ENCODE measurements around the gene TRHDE.

Gene TRHDE

DNA sequence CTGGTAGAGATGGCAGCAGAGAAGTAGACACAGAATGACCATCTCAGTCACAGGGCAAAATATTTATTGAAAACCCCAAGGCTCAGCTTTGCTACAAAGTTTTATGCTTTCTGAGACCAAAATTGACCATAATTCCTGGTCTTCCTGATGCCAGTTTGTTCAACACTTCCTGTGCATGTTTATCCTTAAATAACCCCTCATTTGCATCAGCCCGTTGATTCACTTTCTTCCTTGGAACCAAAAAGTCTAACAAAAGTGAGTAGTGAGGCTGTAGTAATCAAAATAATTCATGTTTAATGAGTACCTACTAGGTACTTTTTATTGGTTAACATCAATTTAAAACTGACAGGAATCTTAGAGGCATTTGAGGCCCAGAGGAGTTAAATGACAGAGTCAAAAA, 51.7 kb downstream of the TRHDE start:
- peaks cover 3% of the 10 kb centered on the region for H3K9me3 Mint-ChIP-seq
- no peak overlapping the region for H3K27ac Mint-ChIP-seq
- H3K4me1 Mint-ChIP-seq: no peaks in the 10 kb centered on the region
- H3K36me3 Mint-ChIP-seq: no peaks in the 10 kb centered on the region
- ATAC-seq (no peak), DNase-seq (ENCODE audit: low spot score in 2 of 2) (no peak)
- H3K4me3 Mint-ChIP-seq: no peak overlapping the region

DNA sequence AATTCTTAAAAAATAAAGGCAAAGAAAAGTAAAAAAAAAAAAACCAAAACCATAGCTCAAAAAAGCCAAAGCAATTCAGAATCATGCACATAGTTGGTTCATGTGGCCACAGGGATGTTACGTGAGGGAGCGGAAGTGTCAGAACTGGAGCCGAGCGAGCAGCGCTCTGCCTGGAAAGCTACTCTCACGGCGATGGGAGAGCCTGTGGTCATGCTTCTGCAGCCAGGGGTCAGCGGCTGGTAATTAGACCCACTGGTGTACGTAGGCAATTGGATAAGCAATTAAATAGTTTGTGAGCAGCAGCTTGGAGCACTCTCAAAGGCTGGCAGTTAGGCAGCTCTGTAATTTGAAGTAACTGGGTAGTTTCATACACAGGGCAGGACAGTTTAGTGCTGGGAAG, 58.1 kb downstream of the TRHDE start:
- ATAC-seq: no peak
- no peak for DNase-seq (ENCODE audit: low spot score in 2 of 2)
- Mint-ChIP-seq H3K4me1 (no peaks in the 10 kb centered on the region), H3K4me3 (no peak overlapping the region), H3K27ac (no peak overlapping the region), H3K9me3 (peaks cover 3% of the 10 kb centered on the region), H3K36me3 (no peaks in the 10 kb centered on the region)

DNA sequence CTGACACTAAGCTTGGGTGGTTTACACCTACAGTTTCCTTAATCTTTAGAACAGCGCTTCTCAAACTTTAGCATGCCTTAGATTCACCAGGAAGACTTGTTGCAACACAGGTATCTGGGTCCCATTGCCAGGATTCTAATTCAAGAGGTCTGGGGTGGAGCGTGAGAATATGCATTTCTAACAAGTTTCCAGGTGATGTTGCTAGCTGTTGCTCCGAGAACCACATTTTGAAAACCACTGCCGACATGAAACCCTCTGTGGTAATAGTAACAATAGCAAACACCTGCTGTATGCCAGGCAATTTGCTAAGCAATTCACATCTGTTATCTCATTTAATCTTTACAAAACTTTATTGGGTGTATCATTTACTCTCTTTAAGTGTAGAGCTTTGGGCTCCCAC, 58.6 kb downstream of the TRHDE start:
- Mint-ChIP-seq H3K4me1 (no peaks in the 10 kb centered on the region), H3K9me3 (peaks cover 3% of the 10 kb centered on the region), H3K27ac (no peak overlapping the region), H3K4me3 (no peak overlapping the region), H3K36me3 (no peaks in the 10 kb centered on the region)
- ATAC-seq: no peak
- DNase-seq (ENCODE audit: low spot score in 2 of 2): no peak

GRCh38 chr12:72337382-72337781, 65.2 kb downstream of the TRHDE start:
- Mint-ChIP-seq H3K9me3 (no peaks in the 10 kb centered on the region), H3K27ac (no peak overlapping the region), H3K4me3 (no peak overlapping the region), H3K36me3 (no peaks in the 10 kb centered on the region), H3K4me1 (no peaks in the 10 kb centered on the region)
- no peak for ATAC-seq
- no peak for DNase-seq (ENCODE audit: low spot score in 2 of 2)

- Mint-ChIP-seq H3K36me3 (no peaks in the 10 kb centered on the region), H3K9me3 (no peaks in the 10 kb centered on the region), H3K4me1 (no peaks in the 10 kb centered on the region), H3K4me3 (no peak overlapping the region), H3K27ac (no peak overlapping the region)
- no peak for DNase-seq (ENCODE audit: low spot score in 2 of 2)
- no peak for ATAC-seq
Measured at GRCh38 chr12:72337946-72338345, 65.8 kb downstream of the TRHDE start.

DNA sequence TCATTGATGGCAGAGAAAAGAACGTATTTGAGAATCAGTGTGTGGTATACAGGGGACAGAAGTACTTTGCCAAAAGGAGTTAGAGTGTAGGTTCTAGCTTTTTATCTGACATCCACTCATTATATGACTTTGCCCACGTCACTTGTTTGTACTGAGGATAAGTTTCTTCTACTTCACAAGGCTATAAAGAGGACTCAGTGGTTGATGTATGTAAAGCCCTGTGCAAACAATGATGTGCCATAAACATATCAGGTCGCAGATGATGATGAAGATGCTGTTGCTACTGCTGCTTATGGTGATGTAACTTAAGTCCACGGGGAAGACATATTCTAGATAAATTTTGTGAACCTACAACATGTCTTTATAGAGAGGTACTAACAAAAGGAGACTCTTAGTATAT, 66.3 kb downstream of the TRHDE start:
- ATAC-seq (no peak), DNase-seq (ENCODE audit: low spot score in 2 of 2) (no peak)
- Mint-ChIP-seq H3K4me1 (no peaks in the 10 kb centered on the region), H3K4me3 (no peak overlapping the region), H3K9me3 (no peaks in the 10 kb centered on the region), H3K36me3 (no peaks in the 10 kb centered on the region), H3K27ac (no peak overlapping the region)

DNA sequence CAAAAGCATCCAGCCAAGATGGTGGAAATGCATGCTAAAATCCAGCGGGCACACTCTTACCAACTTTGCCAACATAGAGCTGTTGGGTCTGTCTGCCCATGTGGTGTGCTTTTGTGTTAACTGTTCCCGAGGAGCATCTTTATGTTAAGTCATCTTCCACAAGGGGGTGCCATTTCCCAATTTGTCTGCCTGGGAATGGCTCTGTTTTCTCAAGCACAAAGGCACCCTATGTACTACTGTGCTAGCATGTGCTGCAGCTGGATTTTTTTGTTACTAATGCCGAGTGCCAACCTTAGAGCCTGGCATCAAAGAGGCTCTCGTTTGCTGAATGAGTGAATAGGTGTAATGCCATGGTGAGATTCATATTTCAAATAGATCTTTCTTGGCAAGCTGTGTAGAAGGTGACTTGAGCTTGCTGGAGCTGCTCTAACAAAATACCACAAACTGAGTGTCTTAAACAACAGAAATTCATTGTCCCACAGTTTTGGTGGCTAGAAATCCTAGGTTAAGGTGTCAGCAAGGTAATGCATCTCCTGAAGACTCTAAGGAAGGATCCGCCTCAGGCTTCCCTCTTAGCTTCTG, 74.3 kb downstream of the TRHDE start:
- H3K4me3 Mint-ChIP-seq: no peak overlapping the region
- no peaks in the 10 kb centered on the region for H3K9me3 Mint-ChIP-seq
- DNase-seq (ENCODE audit: low spot score in 2 of 2) (peak; percentile 3 to 57), ATAC-seq (peak; percentile 54)
- H3K27ac Mint-ChIP-seq: no peak overlapping the region
- no peaks in the 10 kb centered on the region for H3K36me3 Mint-ChIP-seq
- H3K4me1 Mint-ChIP-seq: no peaks in the 10 kb centered on the region

DNA sequence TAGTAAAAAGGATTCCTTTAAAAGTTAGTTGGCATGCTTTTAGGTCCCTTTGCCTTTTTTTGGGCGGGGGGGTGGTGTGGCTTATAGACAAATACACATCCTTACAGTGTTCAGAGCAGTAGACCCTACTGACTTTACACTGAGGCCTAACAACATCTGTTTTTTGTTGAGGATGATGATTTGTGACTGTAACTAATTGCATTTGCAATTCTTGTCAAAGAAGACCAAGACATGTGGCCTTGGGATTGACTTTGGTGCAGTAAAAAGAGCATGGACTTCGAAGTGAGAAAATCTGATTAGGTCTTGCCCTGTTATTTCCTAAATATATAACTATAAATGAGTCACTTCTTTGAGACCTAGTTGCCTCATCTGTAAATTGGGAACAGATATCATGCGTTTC, 77.3 kb downstream of the TRHDE start:
- ATAC-seq: no peak
- Mint-ChIP-seq H3K27ac (no peak overlapping the region), H3K4me1 (no peaks in the 10 kb centered on the region), H3K36me3 (no peaks in the 10 kb centered on the region), H3K4me3 (no peak overlapping the region), H3K9me3 (peaks cover 3% of the 10 kb centered on the region)
- no peak for DNase-seq (ENCODE audit: low spot score in 2 of 2)

- no peaks in the 10 kb centered on the region for H3K36me3 Mint-ChIP-seq
- H3K4me3 Mint-ChIP-seq: no peak overlapping the region
- DNase-seq (ENCODE audit: low spot score in 2 of 2) (no peak), ATAC-seq (no peak)
- peaks cover 4% of the 10 kb centered on the region for H3K9me3 Mint-ChIP-seq
- H3K27ac Mint-ChIP-seq: no peak overlapping the region
- no peaks in the 10 kb centered on the region for H3K4me1 Mint-ChIP-seq
Measured at GRCh38 chr12:72359416-72359815, 87.2 kb downstream of the TRHDE start.

DNA sequence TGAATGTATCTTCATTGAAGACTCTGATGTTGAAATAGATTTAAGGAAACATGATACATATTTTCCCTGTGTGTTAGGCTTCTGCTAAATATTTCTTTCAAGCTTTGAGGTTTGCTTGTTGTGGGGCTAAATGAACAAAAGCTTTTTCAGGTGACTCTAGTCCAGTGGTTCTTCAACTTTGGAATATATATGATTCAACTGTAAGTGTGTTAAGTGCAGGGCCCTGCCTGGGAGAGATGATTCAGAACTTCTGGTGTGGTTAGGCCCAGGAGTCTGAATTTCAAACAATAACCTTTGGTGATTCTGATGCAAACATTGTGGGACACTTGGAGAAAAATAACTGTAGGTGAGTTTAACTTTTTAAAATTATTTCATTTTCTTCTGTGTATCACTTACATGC, 93.0 kb downstream of the TRHDE start:
- Mint-ChIP-seq H3K9me3 (peaks cover 7% of the 10 kb centered on the region), H3K36me3 (no peaks in the 10 kb centered on the region), H3K4me1 (no peaks in the 10 kb centered on the region), H3K4me3 (no peak overlapping the region), H3K27ac (no peak overlapping the region)
- no peak for DNase-seq (ENCODE audit: low spot score in 2 of 2)
- no peak for ATAC-seq

GRCh38 chr12:72366255-72366654, 94.1 kb downstream of the TRHDE start:
- Mint-ChIP-seq H3K36me3 (no peaks in the 10 kb centered on the region), H3K27ac (no peak overlapping the region), H3K4me1 (no peaks in the 10 kb centered on the region), H3K9me3 (peaks cover 7% of the 10 kb centered on the region), H3K4me3 (no peak overlapping the region)
- DNase-seq (ENCODE audit: low spot score in 2 of 2): no peak
- ATAC-seq: no peak

DNA sequence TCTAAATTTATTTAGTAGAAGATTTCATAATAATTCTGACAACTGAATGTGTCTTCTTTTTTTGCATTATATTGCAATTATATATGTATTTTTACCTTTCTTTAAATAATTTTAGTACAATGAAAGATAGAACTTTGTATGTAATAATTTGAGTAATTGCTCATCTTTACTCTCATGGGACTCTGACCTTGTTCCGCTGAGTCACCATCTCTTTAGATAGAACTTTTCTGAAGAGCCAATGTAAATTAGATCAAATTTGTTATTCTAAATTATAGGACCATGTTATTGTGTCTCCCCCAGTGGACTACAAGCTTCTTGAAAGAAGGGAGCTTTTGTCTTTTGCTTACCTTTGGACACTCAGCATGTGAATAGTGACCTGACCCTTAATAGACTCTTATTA, 96.1 kb downstream of the TRHDE start:
- H3K27ac Mint-ChIP-seq: no peak overlapping the region
- H3K36me3 Mint-ChIP-seq: no peaks in the 10 kb centered on the region
- no peaks in the 10 kb centered on the region for H3K4me1 Mint-ChIP-seq
- DNase-seq (ENCODE audit: low spot score in 2 of 2) (no peak), ATAC-seq (no peak)
- H3K4me3 Mint-ChIP-seq: no peak overlapping the region
- peaks cover 7% of the 10 kb centered on the region for H3K9me3 Mint-ChIP-seq

GRCh38 chr12:72368719-72369422, 96.7 kb downstream of the TRHDE start:
- H3K9me3 Mint-ChIP-seq: peaks cover 7% of the 10 kb centered on the region
- ATAC-seq: no peak
- H3K4me1 Mint-ChIP-seq: no peaks in the 10 kb centered on the region
- no peaks in the 10 kb centered on the region for H3K36me3 Mint-ChIP-seq
- no peak overlapping the region for H3K4me3 Mint-ChIP-seq
- H3K27ac Mint-ChIP-seq: no peak overlapping the region
- DNase-seq (ENCODE audit: low spot score in 2 of 2): no peak

GRCh38 chr12:72369423-72369959, 97.3 kb downstream of the TRHDE start:
- H3K9me3 Mint-ChIP-seq: peaks cover 7% of the 10 kb centered on the region
- no peaks in the 10 kb centered on the region for H3K36me3 Mint-ChIP-seq
- no peak overlapping the region for H3K4me3 Mint-ChIP-seq
- no peak for DNase-seq (ENCODE audit: low spot score in 2 of 2)
- no peaks in the 10 kb centered on the region for H3K4me1 Mint-ChIP-seq
- H3K27ac Mint-ChIP-seq: no peak overlapping the region
- no peak for ATAC-seq

DNA sequence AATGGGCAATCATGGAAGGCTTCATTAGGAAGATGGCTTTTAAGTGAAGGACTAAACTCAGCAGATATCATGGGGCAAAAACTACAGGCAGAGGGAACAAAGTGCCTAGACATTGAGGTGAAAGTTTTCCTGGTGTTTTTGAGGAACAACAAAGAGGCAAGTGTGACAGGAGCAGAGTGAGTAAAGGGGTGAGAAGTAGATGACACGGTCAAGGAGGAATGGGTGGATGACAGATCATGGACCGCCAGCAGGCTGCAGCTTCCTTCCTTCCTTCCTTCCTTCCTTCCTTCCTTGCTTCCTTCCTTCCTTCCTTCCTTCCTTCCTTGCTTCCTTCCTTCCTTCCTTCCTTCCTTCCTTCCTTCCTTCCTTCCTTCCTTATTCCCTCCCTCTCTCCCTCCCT, 108.3 kb downstream of the TRHDE start:
- no peak for ATAC-seq

DNA sequence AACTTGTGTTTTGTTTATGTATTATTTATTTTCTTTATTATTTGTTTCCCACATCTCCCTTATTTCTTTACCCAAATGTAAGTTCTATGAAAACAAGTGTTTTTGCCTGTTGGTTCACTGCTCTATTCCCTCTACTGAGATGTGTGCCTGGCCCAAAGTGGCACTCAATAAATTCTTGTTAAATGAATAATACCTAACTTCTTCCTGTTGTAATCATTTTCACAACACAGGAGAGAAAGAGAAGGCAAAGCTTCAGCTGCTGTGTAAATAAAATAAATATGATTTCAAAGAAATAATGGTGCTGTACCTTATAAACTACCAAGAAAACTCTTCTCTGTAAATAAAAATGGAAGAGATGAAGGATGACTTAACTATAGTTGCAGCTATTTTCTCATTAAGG, 116.2 kb downstream of the TRHDE start:
- Mint-ChIP-seq H3K27ac (no peak overlapping the region), H3K4me1 (no peaks in the 10 kb centered on the region), H3K4me3 (no peak overlapping the region), H3K9me3 (peaks cover 12% of the 10 kb centered on the region), H3K36me3 (no peaks in the 10 kb centered on the region)
- DNase-seq (ENCODE audit: low spot score in 2 of 2) (no peak), ATAC-seq (no peak)

More for the DNA sequence above, 108.3 kb downstream of the TRHDE start:
- no peak for DNase-seq (ENCODE audit: low spot score in 2 of 2)
- Mint-ChIP-seq H3K4me3 (no peak overlapping the region), H3K4me1 (no peaks in the 10 kb centered on the region), H3K9me3 (peaks cover 15% of the 10 kb centered on the region), H3K36me3 (no peaks in the 10 kb centered on the region), H3K27ac (no peak overlapping the region)
